Measurements from ENCODE around the gene RGS7.

The RGS7 gene

DNA sequence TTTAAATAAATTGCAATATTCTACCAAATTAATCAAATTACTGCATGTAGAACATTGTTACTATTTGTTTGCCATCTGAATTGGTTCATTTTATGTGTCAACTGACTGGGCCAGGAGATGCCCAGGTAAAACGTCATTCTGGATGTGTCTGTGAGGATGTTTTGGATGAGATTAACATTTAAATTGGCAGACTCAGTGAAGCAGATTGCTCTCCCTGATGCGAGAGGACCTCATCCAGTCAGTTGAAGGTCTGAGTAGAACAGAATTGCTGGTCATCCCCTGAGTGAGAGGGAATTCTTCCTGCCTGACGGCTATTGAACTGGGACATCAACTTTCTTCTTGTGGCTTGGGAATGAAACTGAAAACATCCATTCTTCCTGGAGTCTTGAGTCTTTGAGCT, 623.0 kb downstream of the RGS7 start:
- TF ChIP-seq, protein P1, sequence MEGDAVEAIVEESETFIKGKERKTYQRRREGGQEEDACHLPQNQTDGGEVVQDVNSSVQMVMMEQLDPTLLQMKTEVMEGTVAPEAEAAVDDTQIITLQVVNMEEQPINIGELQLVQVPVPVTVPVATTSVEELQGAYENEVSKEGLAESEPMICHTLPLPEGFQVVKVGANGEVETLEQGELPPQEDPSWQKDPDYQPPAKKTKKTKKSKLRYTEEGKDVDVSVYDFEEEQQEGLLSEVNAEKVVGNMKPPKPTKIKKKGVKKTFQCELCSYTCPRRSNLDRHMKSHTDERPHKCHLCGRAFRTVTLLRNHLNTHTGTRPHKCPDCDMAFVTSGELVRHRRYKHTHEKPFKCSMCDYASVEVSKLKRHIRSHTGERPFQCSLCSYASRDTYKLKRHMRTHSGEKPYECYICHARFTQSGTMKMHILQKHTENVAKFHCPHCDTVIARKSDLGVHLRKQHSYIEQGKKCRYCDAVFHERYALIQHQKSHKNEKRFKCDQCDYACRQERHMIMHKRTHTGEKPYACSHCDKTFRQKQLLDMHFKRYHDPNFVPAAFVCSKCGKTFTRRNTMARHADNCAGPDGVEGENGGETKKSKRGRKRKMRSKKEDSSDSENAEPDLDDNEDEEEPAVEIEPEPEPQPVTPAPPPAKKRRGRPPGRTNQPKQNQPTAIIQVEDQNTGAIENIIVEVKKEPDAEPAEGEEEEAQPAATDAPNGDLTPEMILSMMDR (IDR thresholded peaks at IDR 0.05): no peak

DNA sequence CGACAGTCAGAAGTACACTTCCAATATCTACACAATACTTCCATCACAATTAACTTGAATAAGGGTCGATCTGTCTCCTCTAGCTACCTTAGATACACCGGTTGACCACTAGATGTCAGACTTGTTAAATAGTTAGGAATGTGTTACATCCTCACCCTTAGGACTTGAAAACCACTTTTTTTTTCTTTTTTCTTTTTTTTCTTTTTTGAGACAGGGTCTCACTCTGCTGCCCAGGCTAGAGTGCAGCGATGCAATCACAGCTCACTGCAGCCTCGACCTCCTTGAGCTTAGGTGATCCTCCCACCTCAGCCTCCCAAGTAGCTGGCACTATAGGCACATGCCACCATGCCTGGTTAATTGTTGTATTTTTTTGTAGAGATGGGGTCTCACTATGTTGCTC, 624.6 kb downstream of the RGS7 start:
- TF ChIP-seq, protein P1 (IDR thresholded peaks at IDR 0.05): peak; percentile 88
